ENCODE data around the gene LDB2. TPM values are rescaled to one million over a fixed set of nuclear protein-coding genes. Genes with fewer than 3 reads are reported as not detected.
A peak's percentile ranks its signal among the peaks of the same experiment; 100 is the strongest.

LDB2 gene
- total and polyA plus RNA-seq, 2 donors from 2014 or later: 26.9 to 59.9 TPM

GRCh38 chr4:16684097-16684496 is 214.3 kb downstream of the LDB2 start:
- DNase-seq: peak in 1 of 5 donors; percentile 63
- no peak overlapping the region for H3K9ac ChIP-seq (ENCODE audit: low read length in 3 of 3)

GRCh38 chr4:16682975-16683374 is 215.5 kb downstream of the LDB2 start:
- FAIRE-seq: no peak
- intact Hi-C loops (cut with DNase I): no loop called here

More at GRCh38 chr4:16684097-16684496, 214.3 kb downstream of the LDB2 start:
- no peak for FAIRE-seq
- no peak overlapping the region for H3K27ac ChIP-seq (ENCODE audit: low read depth in 2 of 2, low read length in 2 of 2)
- no peak for TF ChIP-seq CTCF (IDR thresholded peaks at IDR 0.05; ENCODE audit: borderline replicate concordance, extremely low read depth, insufficient read depth)
- no peaks in the 10 kb centered on the region for H3K27me3 ChIP-seq (ENCODE audit: control insufficient read depth, insufficient read depth, low read length)
- intact Hi-C loops (cut with DNase I): no loop called here
- no peak overlapping the region for H3K4me3 ChIP-seq (ENCODE audit: low read length in 3 of 3)
- H3K36me3 ChIP-seq (ENCODE audit: control insufficient read depth in 2 of 3, insufficient read depth in 3 of 3, low read length in 3 of 3): no peaks in the 10 kb centered on the region
- no peaks in the 10 kb centered on the region for H3K4me1 ChIP-seq (ENCODE audit: control insufficient read depth in 2 of 3, insufficient read depth in 2 of 3, low read depth in 1 of 3, low read length in 3 of 3)
- H3K9me3 ChIP-seq (ENCODE audit: control insufficient read depth in 2 of 3, insufficient read depth in 1 of 3, low read length in 3 of 3): no peaks in the 10 kb centered on the region

GRCh38 chr4:16677001-16677944 is 221.2 kb downstream of the LDB2 start:
- DNase-seq (no peak), FAIRE-seq (no peak)
- Histone ChIP-seq H3K4me1 (ENCODE audit: control insufficient read depth in 2 of 3, insufficient read depth in 2 of 3, low read depth in 1 of 3, low read length in 3 of 3) (no peaks in the 10 kb centered on the region), H3K36me3 (ENCODE audit: control insufficient read depth in 2 of 3, insufficient read depth in 3 of 3, low read length in 3 of 3) (no peaks in the 10 kb centered on the region), H3K9ac (ENCODE audit: low read length in 3 of 3) (no peak overlapping the region), H3K4me3 (ENCODE audit: low read length in 3 of 3) (no peak overlapping the region), H3K27me3 (ENCODE audit: control insufficient read depth, insufficient read depth, low read length) (no peaks in the 10 kb centered on the region), H3K9me3 (ENCODE audit: control insufficient read depth in 2 of 3, insufficient read depth in 1 of 3, low read length in 3 of 3) (no peaks in the 10 kb centered on the region), H3K27ac (ENCODE audit: low read depth in 2 of 2, low read length in 2 of 2) (no peak overlapping the region)
- intact Hi-C loops (cut with DNase I): no loop called here
- no peak for TF ChIP-seq CTCF (IDR thresholded peaks at IDR 0.05; ENCODE audit: borderline replicate concordance, extremely low read depth, insufficient read depth)

More at GRCh38 chr4:16682975-16683374, 215.5 kb downstream of the LDB2 start:
- TF ChIP-seq CTCF (IDR thresholded peaks at IDR 0.05; ENCODE audit: borderline replicate concordance, extremely low read depth, insufficient read depth): no peak
- no peak overlapping the region for H3K9ac ChIP-seq (ENCODE audit: low read length in 3 of 3)
- no peak overlapping the region for H3K27ac ChIP-seq (ENCODE audit: low read depth in 2 of 2, low read length in 2 of 2)
- no peaks in the 10 kb centered on the region for H3K4me1 ChIP-seq (ENCODE audit: control insufficient read depth in 2 of 3, insufficient read depth in 2 of 3, low read depth in 1 of 3, low read length in 3 of 3)
- no peaks in the 10 kb centered on the region for H3K9me3 ChIP-seq (ENCODE audit: control insufficient read depth in 2 of 3, insufficient read depth in 1 of 3, low read length in 3 of 3)
- no peaks in the 10 kb centered on the region for H3K36me3 ChIP-seq (ENCODE audit: control insufficient read depth in 2 of 3, insufficient read depth in 3 of 3, low read length in 3 of 3)
- H3K4me3 ChIP-seq (ENCODE audit: low read length in 3 of 3): no peak overlapping the region
- DNase-seq: peak in 1 of 5 donors; percentile 51
- H3K27me3 ChIP-seq (ENCODE audit: control insufficient read depth, insufficient read depth, low read length): no peaks in the 10 kb centered on the region

All from kidney (tissue), 14 donors.